ENCODE measurements around the gene CAMK1D. TPM values are rescaled to one million over a fixed set of nuclear protein-coding genes. Genes with fewer than 3 reads are reported as not detected.
"Not testable (repeated sequence)": the region's sequence is repeated elsewhere in the genome, so short reads cannot be mapped to it uniquely, and the experiment has no call there.

The CAMK1D gene
- 15.7 and 17.6 TPM in 2 replicates for total RNA-seq

- intact Hi-C loops (cut with micrococcal nuclease), result loop anchor here (1.0 kb wide), 6 partner anchors 99 to 751 kb away; partner anchors contain the start of genes CDC123 and OPTN
These were observed at the start of gene CAMK1D for GRCh38 chr10:12348870-12349628. Gene CAMK1D, plus strand, starts transcription at chr10:12349547.

DNA sequence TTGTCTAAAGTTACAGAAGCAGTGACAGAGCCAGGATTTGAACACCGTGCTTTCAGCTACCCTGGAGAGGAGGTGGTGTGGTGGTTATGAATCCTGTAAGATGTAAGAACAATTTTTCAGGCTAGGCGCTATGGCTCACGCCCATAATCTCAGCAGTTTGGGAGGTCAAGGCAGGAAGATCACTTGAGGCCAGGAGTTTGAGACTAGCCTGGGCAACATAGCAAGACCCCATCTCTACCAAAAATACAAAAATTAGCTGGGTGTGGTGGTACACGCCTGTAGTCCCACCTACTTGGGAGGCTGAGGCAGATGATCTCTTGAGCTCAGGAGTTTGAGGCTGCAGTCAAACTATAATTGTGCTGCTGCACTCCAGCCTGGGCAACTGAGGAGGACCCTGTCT lies 48.3 kb upstream of the CAMK1D start:
- intact Hi-C loops (cut with micrococcal nuclease), result not testable (repeated sequence)

DNA sequence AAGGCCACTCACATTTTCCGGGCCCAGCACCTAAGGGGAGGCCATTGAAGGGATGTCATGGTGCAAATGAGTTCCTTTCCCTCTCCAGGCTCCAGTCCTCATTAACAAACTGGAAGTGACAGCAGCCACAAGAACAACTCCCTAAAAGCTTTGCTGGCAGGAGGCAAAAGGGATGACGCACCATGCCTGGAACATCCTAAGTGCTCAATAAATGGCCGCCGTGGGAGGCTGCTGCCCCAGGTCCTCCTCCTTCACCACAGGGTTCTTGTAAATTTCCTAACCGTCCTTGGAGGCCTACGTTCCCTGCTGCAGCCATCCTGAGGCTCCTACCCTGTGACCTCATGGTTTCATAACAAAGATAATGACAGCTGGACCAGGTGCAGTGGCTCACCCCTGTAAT lies 41.3 kb upstream of the CAMK1D start:
- intact Hi-C loops (cut with micrococcal nuclease), result no loop called here

DNA sequence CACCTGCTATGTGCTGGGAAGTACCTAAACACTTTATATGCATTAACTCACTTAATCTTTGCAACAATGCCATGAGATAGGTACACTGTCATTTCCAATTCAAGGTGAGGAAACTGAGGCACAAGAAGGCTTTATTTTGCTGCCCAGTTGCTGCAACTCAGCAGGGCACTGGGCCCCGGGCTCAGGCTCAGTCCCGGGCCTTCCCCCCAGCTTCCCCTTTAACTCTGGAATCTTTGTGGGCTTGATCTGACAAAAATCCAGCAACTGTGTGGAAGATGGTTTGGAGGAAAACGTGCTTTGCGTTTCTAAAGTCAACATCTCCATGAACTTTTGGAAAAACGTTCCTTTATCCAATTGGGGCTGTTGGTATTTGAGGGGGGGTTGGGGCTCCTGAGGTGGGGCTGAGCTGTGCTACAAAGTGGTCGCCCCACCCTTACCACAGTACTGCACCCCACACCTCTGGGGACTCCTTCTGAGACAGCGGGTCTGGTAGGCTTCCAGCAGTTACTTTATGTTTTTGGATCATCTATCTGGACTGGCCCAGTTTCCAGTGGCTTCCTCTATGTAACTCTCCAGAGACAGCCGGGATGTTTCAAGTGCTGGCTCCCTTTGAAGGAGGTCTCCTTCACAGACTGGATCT lies 40.5 kb upstream of the CAMK1D start:
- intact Hi-C loops (cut with micrococcal nuclease), result no loop called here

- intact Hi-C loops (cut with micrococcal nuclease), result not testable (repeated sequence)
These were observed 39.6 kb upstream of the CAMK1D start for GRCh38 chr10:12309783-12310182.

GRCh38 chr10:12314836-12315235 lies 34.5 kb upstream of the CAMK1D start:
- intact Hi-C loops (cut with micrococcal nuclease), result no loop called here

DNA sequence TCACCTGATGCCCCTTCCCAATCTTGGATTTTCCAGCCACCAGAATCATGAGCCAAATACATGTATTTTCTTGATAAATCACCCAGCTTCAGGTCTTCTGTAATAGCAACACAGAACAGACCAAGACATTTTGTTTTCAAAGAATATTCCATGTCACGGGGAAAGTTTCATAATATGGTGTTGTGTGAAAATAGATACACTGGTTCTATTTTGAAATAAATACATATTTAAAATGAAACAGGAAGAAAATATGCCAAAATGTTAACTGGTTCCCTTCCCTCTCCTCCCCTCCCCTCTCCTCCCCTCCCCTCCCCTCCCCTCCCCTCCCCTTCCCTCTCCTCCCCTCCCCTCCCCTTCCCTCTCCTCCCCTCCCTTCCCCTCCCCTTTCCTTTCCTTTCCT lies 30.3 kb upstream of the CAMK1D start:
- intact Hi-C loops (cut with micrococcal nuclease), result no loop called here

GRCh38 chr10:12320892-12321291 lies 28.5 kb upstream of the CAMK1D start:
- intact Hi-C loops (cut with micrococcal nuclease), result no loop called here

DNA sequence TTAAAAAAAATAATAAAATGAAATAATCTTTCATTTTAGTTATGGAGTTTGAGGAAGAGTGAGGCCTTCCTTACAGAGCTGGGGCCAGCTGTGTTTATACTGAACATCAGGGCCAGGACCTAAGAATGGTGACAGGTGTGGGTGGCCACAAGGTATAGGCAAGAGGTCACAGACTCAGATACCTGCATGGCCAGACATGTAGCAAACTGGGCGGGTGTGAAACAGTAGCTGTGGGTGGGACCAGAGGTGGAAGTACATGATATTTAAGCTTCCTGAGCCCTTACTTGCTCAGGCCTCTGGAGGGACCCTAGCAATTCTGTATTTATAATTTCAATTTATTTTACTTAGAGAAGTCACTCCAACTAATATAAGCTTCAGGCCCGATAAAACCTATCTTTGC lies 27.7 kb upstream of the CAMK1D start:
- intact Hi-C loops (cut with micrococcal nuclease), result no loop called here

DNA sequence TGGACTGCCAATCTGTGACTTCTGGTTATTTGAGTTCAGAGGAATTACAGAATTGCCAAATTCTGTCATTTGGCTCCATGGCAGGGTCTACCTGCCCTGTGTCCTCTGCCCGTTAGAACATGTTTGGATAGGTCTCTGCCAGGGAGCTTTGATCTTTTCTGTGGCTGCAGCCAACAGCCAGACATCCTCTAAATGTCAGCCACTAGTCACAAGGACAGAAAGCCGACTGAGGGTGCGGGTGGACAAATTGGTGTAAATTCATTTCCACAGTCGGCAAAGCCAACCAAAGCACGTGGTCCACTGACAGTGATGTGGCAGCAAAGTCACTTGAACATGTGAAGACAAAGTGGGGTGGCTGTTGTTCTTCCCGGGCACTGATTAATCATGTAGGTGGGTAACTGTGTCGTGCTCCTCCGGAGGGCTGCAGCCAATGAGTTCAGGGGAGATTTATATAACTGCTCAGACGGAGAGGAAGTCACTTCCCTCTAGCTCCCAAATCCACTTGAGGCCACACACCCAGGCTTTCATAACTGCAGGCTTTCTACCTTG lies 26.7 kb upstream of the CAMK1D start:
- intact Hi-C loops (cut with micrococcal nuclease), result no loop called here

DNA sequence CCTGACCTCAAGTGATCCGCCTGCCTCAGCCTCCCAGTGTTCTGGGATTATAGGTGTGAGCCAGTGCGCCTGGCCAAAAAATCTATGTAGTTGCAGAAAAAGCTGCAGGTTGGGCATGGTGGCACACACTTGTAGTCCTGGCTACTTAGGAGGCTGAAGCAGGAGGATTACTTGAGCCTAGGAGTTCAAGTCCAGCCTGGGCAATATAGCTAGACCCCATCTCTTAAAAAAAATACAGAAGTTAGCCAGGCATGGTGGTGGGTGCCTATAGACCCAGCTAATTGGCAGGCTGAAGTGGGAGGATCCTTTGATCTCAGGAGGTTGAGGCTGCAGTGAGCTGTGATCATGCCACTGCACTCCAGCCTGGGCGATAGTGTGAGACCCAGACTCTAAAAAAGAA lies 24.8 kb upstream of the CAMK1D start:
- intact Hi-C loops (cut with micrococcal nuclease), result no loop called here

GRCh38 chr10:12327074-12327473 lies 22.3 kb upstream of the CAMK1D start:
- intact Hi-C loops (cut with micrococcal nuclease), result no loop called here

- intact Hi-C loops (cut with micrococcal nuclease), result no loop called here
These were observed 21.9 kb upstream of the CAMK1D start for GRCh38 chr10:12327476-12327875.

DNA sequence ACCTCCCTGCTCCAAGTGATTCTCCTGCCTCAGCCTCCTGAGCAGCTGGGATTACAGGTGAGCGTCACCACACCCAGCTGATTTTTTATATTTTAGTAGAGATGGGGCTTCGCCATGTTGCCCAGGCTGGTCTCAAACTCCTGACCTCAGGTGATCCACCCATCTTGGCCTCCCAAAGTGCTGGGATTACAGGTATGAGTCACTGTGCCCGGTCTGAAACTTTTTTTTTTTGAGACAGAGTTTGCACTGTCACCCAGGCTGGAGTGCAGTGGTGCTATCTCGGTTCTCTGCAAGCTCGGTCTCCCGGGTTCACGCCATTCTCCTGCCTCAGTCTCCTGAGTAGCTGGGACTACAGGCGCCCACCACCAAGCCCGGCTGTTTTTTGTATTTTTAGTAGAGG lies 21.0 kb upstream of the CAMK1D start:
- intact Hi-C loops (cut with micrococcal nuclease), result not testable (repeated sequence)

- intact Hi-C loops (cut with micrococcal nuclease), result no loop called here
These were observed 16.6 kb upstream of the CAMK1D start for GRCh38 chr10:12332572-12333379.

DNA sequence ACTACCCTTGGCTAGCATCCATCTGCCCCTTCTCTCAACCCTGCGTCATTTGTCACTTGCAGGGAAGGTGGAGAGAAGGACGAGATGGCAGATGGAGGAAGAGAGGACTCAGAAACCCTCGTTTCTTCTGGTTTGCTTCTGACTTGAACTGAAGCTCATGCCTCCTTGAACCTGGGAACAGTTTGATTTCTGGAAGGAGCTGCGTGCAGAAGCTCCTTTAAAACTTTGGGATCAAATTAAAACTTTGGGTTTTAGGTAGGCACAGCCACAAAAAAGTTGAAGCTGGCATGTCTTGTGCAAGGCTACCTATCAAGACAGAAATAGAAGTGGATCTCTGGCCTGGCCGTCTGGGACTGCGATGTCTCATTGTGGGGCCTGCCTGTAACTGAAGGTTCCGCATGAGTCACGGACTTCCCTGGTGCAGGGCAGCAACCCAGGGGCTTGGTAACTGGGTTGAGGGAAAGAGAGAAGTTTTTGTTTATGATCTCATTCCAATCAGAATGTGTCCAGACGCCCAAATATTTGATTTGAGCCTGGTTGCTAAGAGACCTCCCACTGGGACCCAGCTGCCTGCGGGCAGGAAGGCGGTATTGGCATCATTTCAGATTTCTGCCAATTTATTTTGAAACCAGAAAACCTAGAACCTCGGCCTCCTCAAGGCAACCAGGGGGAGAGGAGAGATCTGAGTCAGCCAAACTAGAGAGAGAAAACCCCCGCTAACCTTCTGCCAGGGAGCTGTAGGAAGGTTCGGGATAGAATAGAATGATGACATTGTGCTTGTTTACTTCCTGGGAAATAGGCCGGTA lies 15.8 kb upstream of the CAMK1D start:
- intact Hi-C loops (cut with micrococcal nuclease), result no loop called here

DNA sequence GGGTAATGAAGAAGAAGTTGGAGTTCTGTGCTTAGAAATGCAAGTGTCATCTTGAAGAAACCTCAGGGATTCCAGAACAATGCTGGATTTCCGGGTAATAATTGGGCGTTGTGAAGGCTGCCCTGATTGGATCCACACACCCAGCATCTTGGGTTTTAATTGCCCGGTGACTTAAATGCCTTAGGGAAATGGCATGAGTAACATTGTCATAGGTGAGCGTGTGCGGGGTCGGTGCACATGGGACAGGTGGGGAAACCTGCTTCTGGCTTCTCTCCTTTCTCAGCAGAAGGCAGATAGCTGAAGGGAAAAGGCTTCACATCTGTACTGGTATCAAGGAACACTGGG lies 15.2 kb upstream of the CAMK1D start:
- intact Hi-C loops (cut with micrococcal nuclease), result no loop called here

DNA sequence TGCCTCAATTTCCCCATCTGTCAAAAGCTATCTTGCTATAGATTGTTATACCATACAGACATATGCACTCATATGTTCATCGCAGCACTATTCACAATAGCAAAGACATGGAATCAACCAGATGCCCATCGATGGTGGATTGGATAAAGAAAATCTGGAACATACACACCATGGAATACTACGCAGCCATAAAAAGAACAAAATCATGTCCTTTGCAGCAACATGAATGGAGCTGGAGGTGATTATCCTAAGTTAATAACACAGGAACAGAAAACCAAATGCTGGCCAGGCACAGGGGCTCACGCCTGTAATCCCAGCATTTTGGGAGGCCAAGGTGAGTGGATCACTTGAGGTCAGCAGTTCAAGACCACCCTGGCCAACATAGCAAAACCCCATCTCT lies 14.2 kb upstream of the CAMK1D start:
- intact Hi-C loops (cut with micrococcal nuclease), result not testable (repeated sequence)

DNA sequence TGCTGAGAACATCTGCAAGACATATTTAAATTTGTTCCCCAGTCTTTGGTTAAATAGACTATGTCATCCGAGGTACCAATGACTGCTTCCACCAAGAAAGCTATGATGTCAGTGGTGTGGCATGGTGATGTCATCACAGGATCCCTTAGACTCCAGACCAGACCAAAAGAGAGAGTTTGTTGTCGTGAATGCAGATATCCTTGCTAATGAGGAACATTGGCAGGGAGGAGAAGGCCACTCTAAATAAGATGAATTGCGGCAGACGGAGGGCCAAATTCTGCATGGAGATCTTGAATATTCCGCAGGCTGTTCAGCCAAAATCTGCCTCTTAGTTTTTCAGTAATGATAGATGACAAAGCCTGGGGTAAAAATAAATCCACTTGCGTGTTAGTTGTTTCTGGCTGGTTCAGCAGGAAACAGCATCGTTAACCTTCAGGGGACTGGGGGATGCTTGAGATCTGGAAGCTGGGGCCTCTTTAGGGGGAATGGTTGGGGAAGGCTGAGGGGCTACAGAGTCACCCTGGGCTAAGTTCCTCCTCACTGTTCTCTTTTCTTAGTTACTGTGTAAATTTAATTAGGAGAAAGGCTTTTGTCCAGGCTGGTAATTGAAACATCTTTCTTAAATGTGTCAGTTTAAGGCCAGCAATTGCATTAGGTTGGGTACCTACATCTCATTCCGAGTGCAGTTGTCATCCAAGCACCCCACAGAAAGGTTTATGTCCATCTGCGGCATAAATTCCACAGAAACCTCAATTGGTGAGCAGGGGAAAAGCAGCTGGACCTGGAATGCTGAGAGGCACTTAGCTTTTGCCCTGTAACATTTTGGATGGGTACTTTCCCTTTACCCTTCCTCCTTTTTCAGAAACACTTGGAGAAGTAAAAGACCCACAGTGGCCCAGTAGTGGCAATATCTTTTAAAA lies 11.6 kb upstream of the CAMK1D start:
- intact Hi-C loops (cut with micrococcal nuclease), result no loop called here

DNA sequence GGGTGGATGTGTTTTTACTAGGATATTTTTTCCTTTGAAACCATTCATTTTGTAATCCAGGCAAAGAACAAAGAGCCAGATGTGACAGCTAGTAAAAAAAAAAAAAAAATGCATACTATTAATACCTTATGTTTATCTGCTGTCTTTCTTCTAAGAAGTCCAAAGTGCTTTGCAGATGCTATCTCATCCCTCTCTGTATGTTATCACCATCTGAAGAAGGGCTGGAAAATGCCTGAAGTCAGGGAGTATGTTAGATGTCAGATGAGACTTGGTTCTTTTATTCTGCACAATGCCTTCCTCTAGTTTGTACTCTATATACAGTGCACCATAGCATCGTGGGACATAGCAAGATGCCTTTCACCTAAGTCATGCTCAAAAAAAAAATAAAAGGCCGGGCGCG lies 10.4 kb upstream of the CAMK1D start:
- intact Hi-C loops (cut with micrococcal nuclease), result no loop called here

All from T-helper 1 cell treated with Interleukin-12 subunit alpha and Interleukin-12 subunit beta and Interleukin-4 antibody, amounts not matched to agents 30 ng/mL and 1 ng/mL, for 36 hours (primary cell).